ENCODE data around the gene SLFN12L. TPM values are rescaled to one million over a fixed set of nuclear protein-coding genes. Genes with fewer than 3 reads are reported as not detected.

The SLFN12L gene
- total RNA-seq, 1 experiment from 2014 or later: not detected

GRCh38 chr17:35467824-35468223 lies 69.7 kb downstream of the SLFN12L start:
- no peak for DNase-seq

More at GRCh38 chr17:35467824-35468223, 69.7 kb downstream of the SLFN12L start:
- H3K79me2 ChIP-seq (ENCODE audit: insufficient read depth, low read length): no peaks in the 10 kb centered on the region
- H2BK15ac ChIP-seq (ENCODE audit: low read depth, low read length): no peak overlapping the region
- H2BK20ac ChIP-seq (ENCODE audit: low read depth, low read length, poor library complexity, severe bottlenecking): no peak overlapping the region
- H4K5ac ChIP-seq (ENCODE audit: insufficient read length, low read depth, low read length): no peak overlapping the region
- no peak overlapping the region for H3K27ac ChIP-seq (ENCODE audit: insufficient read length, low read depth, low read length)
- no peak for TF ChIP-seq CTCF (conservative IDR thresholded peaks at IDR 0.05)
- no peak overlapping the region for H3K14ac ChIP-seq (ENCODE audit: insufficient read depth, low read length)
- H3T11ph ChIP-seq (ENCODE audit: low read length): no peak overlapping the region
- no peak overlapping the region for H4K91ac ChIP-seq (ENCODE audit: insufficient read length, low read depth, low read length)
- H3K56ac ChIP-seq (ENCODE audit: insufficient read length, low read depth, low read length): no peak overlapping the region
- no peaks in the 10 kb centered on the region for H3K27me3 ChIP-seq (ENCODE audit: insufficient read depth, low read length)
- H4K20me1 ChIP-seq (ENCODE audit: control insufficient read depth, insufficient read depth, insufficient read length): no peaks in the 10 kb centered on the region
- H3K9ac ChIP-seq (ENCODE audit: extremely low read depth, insufficient read length, low read length): no peak overlapping the region
- H3K9me3 ChIP-seq (ENCODE audit: control insufficient read depth, low read depth, low read length): no peaks in the 10 kb centered on the region
- no peak overlapping the region for H2AK5ac ChIP-seq (ENCODE audit: insufficient read length, low read length)
- no peaks in the 10 kb centered on the region for H3K36me3 Mint-ChIP-seq (ENCODE audit: insufficient read depth in 1 of 3, low read depth in 3 of 3)
- H3K4me2 ChIP-seq (ENCODE audit: insufficient read depth, insufficient read length, low read length): no peak overlapping the region
- no peaks in the 10 kb centered on the region for H3K9me3 Mint-ChIP-seq
- no peaks in the 10 kb centered on the region for H3K4me1 ChIP-seq (ENCODE audit: insufficient read depth, low read length)
- no peak overlapping the region for H2BK120ac ChIP-seq (ENCODE audit: low read depth, low read length, poor library complexity, severe bottlenecking)
- no peak overlapping the region for H2AFZ ChIP-seq (ENCODE audit: low read length)
- H3K4ac ChIP-seq (ENCODE audit: low read depth, low read length): no peak overlapping the region
- no peak overlapping the region for H4K8ac ChIP-seq (replicated peaks; ENCODE audit: insufficient read length, low read depth, low read length)
- no peak overlapping the region for H3K4me3 Mint-ChIP-seq
- no peak overlapping the region for H2BK12ac ChIP-seq (ENCODE audit: insufficient read length, low read depth, low read length)
- no peaks in the 10 kb centered on the region for H3K23me2 ChIP-seq (ENCODE audit: insufficient read length, low read depth, low read length, poor library complexity, severe bottlenecking)
- WGBS (ENCODE audit: extremely low coverage, insufficient read length, low lambda C conversion rate): no CpG with 5 or more reads among the region's 4 CpGs
- peaks cover 37% of the 10 kb centered on the region for H3K27me3 Mint-ChIP-seq (ENCODE audit: low read depth)
- no peak overlapping the region for H3K18ac ChIP-seq (ENCODE audit: insufficient read length, low read depth, low read length)
- no peak overlapping the region for H3K27ac Mint-ChIP-seq
- H3K79me1 ChIP-seq (ENCODE audit: insufficient read depth, low read depth, low read length, poor library complexity, severe bottlenecking): no peaks in the 10 kb centered on the region
- no peak overlapping the region for H3K23ac ChIP-seq (ENCODE audit: insufficient read length, low read depth, low read length)
- no peak overlapping the region for H2BK5ac ChIP-seq (ENCODE audit: insufficient read length, low read length)
- no peaks in the 10 kb centered on the region for H3K4me1 Mint-ChIP-seq
